ENCODE data around the gene TIPARP. TPM values are rescaled to one million over a fixed set of nuclear protein-coding genes. Genes with fewer than 3 reads are reported as not detected.

The TIPARP gene
- total and polyA plus RNA-seq, 2 of the 8 experiments (the other 6 are each of a cell fraction or from before 2014, with no cell fraction given) = 1.6 to 5.8 TPM

- Histone ChIP-seq H4K91ac (replicated peaks; ENCODE audit: insufficient read length, low read length) (no peak overlapping the region), H3K27me3 (replicated peaks in 1 of 4; ENCODE audit: control insufficient read depth in 3 of 4, extremely low read depth in 1 of 4, insufficient read depth in 3 of 4, low read length in 3 of 4) (no peaks in the 10 kb centered on the region), H4K5ac (ENCODE audit: insufficient read length, low read depth, low read length) (no peak overlapping the region), H3K9me3 (ENCODE audit: insufficient read depth in 2 of 2, low read depth in 1 of 2, low read length in 1 of 2) (no peaks in the 10 kb centered on the region), H3K18ac (ENCODE audit: extremely low read depth, low read length) (no peak overlapping the region), H2BK120ac (replicated peaks; ENCODE audit: low read depth, low read length) (no peak overlapping the region), H3K4me1 (replicated peaks in 1 of 4; ENCODE audit: control insufficient read depth in 3 of 4, insufficient read depth in 4 of 4, low read length in 3 of 4) (no peaks in the 10 kb centered on the region), H3K4ac (replicated peaks; ENCODE audit: insufficient read length, low read depth, low read length) (no peak overlapping the region), H3K56ac (replicated peaks; ENCODE audit: insufficient read length, low read depth, low read length) (no peak overlapping the region), H2BK15ac (ENCODE audit: low read length) (no peak overlapping the region), H3K23me2 (ENCODE audit: low read depth, low read length) (peaks cover 2% of the 10 kb centered on the region; the same call in 1 of the 2 replicates), H2AK5ac (ENCODE audit: low read depth, low read length) (no peak overlapping the region), H2BK5ac (ENCODE audit: low read depth, low read length) (no peak overlapping the region), H3K79me2 (ENCODE audit: control insufficient read depth in 1 of 2, insufficient read depth in 2 of 2, low read length in 2 of 2) (no peaks in the 10 kb centered on the region), H3K36me3 (ENCODE audit: control insufficient read depth in 2 of 4, insufficient read depth in 4 of 4, low read length in 3 of 4) (peaks cover 0 to 18% (median 5%) of the 10 kb centered on the region in 4 experiments; a peak in 5 of 8 replicates), H3K27ac (ENCODE audit: low read depth, low read length) (no peak overlapping the region), H2AFZ (ENCODE audit: low read length) (no peak overlapping the region), H4K20me1 (replicated peaks in 1 of 2; ENCODE audit: control insufficient read depth in 1 of 2, insufficient read depth in 2 of 2, low read length in 2 of 2) (peaks cover 0 to 2% of the 10 kb centered on the region in 2 experiments), H3K14ac (ENCODE audit: insufficient read length) (no peak overlapping the region), H2BK12ac (ENCODE audit: low read depth, low read length) (no peak overlapping the region), H3K23ac (ENCODE audit: insufficient read length) (no peak overlapping the region), H3K4me2 (ENCODE audit: insufficient read depth in 1 of 2, low read depth in 2 of 2, low read length in 2 of 2) (no peak overlapping the region), H2BK20ac (ENCODE audit: low read length) (no peak overlapping the region), H3K79me1 (ENCODE audit: low read depth, low read length) (no peaks in the 10 kb centered on the region), H4K8ac (ENCODE audit: extremely low read depth, insufficient read depth, low read length) (no peak overlapping the region), H3K4me3 (ENCODE audit: extremely low read depth in 1 of 4, insufficient read depth in 2 of 4, low read depth in 3 of 4, low read length in 4 of 4) (no peak overlapping the region), H3K9ac (replicated peaks in 1 of 4; ENCODE audit: extremely low read depth in 1 of 4, low read depth in 3 of 4, low read length in 3 of 4) (no peak overlapping the region)
- FAIRE-seq = no peak
- 78% methylated on average over 3 of the region's 3 CpGs; no CpG with 5 or more reads in 1 of the 2 experiments for WGBS, 2 experiments (ENCODE audit: extremely low coverage in 1 of 2, insufficient coverage in 1 of 2, insufficient read length in 1 of 2, insufficient replicate concordance in 2 of 2, low coverage in 1 of 2, low lambda C conversion rate in 2 of 2, missing lambda C conversion rate in 1 of 2)
- POLR2A ChIA-PET (ENCODE audit: partially characterized antibody) = no interaction called here
- CTCF ChIA-PET (ENCODE audit: partially characterized antibody) = interaction anchor here (1.2 kb wide), 1 partner anchor 196 kb away, joined by 4 read pairs; no protein-coding TSS in a partner anchor
- DNase-seq (ENCODE audit: low read depth in 1 of 2, low spot score in 2 of 2) = no peak
- TF ChIP-seq SIRT6 (IDR thresholded peaks at IDR 0.05; ENCODE audit: low read length) = no peak
- TF ChIP-seq MAFK (IDR thresholded peaks at IDR 0.05; ENCODE audit: low read depth, low read length) = no peak
- no peak for TF ChIP-seq CREB1 (IDR thresholded peaks at IDR 0.05)
- TF ChIP-seq EZH2 (IDR thresholded peaks at IDR 0.05; ENCODE audit: low read depth, low read length, severe bottlenecking) = no peak
- TF ChIP-seq GTF2F1 (IDR thresholded peaks at IDR 0.05; ENCODE audit: borderline replicate concordance, low read depth, low read length) = no peak
- TF ChIP-seq KDM5A (IDR thresholded peaks at IDR 0.05; ENCODE audit: low read length) = no peak
- TF ChIP-seq POU5F1 (IDR thresholded peaks at IDR 0.05; ENCODE audit: low read depth, low read length) = no peak
These were observed 31.6 kb downstream of the TIPARP start for GRCh38 chr3:156705761-156706616.
